Suprapubic skin (tissue), 3 donors: Measurements from ENCODE around the gene ZNF496.

Experiments used
- EP300 ChIP-seq: sonication (generic); formaldehyde crosslinking; IDR thresholded peaks from one replicate; pipeline ENCODE4 v1.6.1; 2017; ENCODE audit warnings: antibody characterized with exemption
- TF ChIP-seq, protein P1 (sequence below), 2 donors: fragments of 200-600 bp in 1 of 2; fragments of 450-650 bp in 1 of 2; sonication (generic) in 1 of 2; IDR thresholded peaks; one replicate each; pipeline ENCODE4 v1.5.1; 2016 to 2019; ENCODE audit warnings: antibody characterized with exemption in 2 of 2, mild to moderate bottlenecking in 1 of 2, moderate library complexity in 1 of 2

DNA sequence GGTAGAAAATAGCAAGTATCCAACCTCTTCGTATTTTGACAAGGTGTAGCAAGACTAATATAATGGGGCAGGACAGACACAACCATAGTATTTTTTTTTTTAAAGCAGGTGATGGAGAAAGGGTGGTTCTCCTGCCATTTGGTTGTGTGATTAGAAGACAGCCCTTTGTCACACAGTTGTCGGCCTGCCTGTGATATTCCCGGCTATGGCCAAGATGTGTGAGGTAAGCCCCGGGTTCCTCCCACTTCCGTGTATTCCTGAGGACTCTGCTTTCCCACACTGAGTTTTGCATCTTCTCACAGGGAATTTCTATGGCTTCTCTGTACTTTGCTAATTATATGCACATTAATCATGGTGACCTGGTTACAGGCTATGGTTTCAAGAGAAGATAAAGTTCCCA is 35.9 kb downstream of the ZNF496 start:
- no peak for TF ChIP-seq EP300
- TF ChIP-seq, protein P1, sequence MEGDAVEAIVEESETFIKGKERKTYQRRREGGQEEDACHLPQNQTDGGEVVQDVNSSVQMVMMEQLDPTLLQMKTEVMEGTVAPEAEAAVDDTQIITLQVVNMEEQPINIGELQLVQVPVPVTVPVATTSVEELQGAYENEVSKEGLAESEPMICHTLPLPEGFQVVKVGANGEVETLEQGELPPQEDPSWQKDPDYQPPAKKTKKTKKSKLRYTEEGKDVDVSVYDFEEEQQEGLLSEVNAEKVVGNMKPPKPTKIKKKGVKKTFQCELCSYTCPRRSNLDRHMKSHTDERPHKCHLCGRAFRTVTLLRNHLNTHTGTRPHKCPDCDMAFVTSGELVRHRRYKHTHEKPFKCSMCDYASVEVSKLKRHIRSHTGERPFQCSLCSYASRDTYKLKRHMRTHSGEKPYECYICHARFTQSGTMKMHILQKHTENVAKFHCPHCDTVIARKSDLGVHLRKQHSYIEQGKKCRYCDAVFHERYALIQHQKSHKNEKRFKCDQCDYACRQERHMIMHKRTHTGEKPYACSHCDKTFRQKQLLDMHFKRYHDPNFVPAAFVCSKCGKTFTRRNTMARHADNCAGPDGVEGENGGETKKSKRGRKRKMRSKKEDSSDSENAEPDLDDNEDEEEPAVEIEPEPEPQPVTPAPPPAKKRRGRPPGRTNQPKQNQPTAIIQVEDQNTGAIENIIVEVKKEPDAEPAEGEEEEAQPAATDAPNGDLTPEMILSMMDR (IDR thresholded peaks at IDR 0.05), result no peak
